Naive thymus-derived CD4-positive, alpha-beta T cell (primary cell): ENCODE results near the gene MLNR. TPM values are rescaled to one million over a fixed set of nuclear protein-coding genes. Genes with fewer than 3 reads are reported as not detected.
A peak's percentile ranks its signal among the peaks of the same experiment; 100 is the strongest.

Source experiments
- ATAC-seq: fragments of 150-1000 bp; cut with Tn5 transposase; 2 replicates; pipeline ENCODE4 v1.10.0; 2021; ENCODE audit warnings: mild to moderate bottlenecking, moderate library complexity
- CTCF ChIA-PET: fragments of 350-600 bp; sonication (Branson Sonifier 250); formaldehyde crosslinking; loops from one replicate; lab custom pipeline; 2021; ENCODE audit warnings: antibody characterized with exemption; lab: Charles Lee
- POLR2A ChIA-PET: fragments of 350-600 bp; sonication (Branson Sonifier 250); formaldehyde crosslinking; loops from one replicate; lab custom pipeline; 2021; ENCODE audit warnings: antibody characterized with exemption, inconsistent platforms; lab: Charles Lee
- DNase-seq, 9 donors: peaks; one replicate each; pipeline versions ENCODE4 v3.0.0 to v3.0.0-alpha.2; 2020 to 2022; ENCODE audit warnings: mixed read lengths in 1 of 9
- H3K27ac ChIP-seq: one replicate; pipeline ENCODE4 v1.7.0; 2013; ENCODE audit warnings: mild to moderate bottlenecking, low read depth, low read length, moderate library complexity
- H3K27me3 ChIP-seq, 2 donors: one replicate each; pipeline ENCODE4 v1.7.0; 2013; ENCODE audit warnings: low read length in 2 of 2, mild to moderate bottlenecking in 2 of 2, moderate library complexity in 2 of 2; ENCODE audit not compliant: control insufficient read depth in 2 of 2, insufficient read depth in 2 of 2
- H3K36me3 ChIP-seq, 3 experiments: 1 replicate in 2 of 3; 2 replicates in 1 of 3; pipeline ENCODE4 v1.7.0; 2013; ENCODE audit warnings: low read length in 3 of 3, mild to moderate bottlenecking in 3 of 3, moderate library complexity in 1 of 3; ENCODE audit not compliant: insufficient read depth in 3 of 3, control insufficient read depth in 2 of 3
- H3K4me1 ChIP-seq, 2 donors: one replicate each; pipeline ENCODE4 v1.7.0; 2013; ENCODE audit warnings: low read length in 2 of 2, mild to moderate bottlenecking in 2 of 2, moderate library complexity in 1 of 2; ENCODE audit not compliant: control insufficient read depth in 2 of 2, insufficient read depth in 2 of 2
- H3K4me3 ChIP-seq: 2 replicates; pipeline ENCODE4 v1.7.0; 2013; ENCODE audit warnings: mild to moderate bottlenecking, low read length
- H3K9me3 ChIP-seq, 3 experiments: 1 replicate in 2 of 3; 2 replicates in 1 of 3; pipeline ENCODE4 v1.7.0; 2013; ENCODE audit warnings: low read length in 3 of 3; ENCODE audit not compliant: control insufficient read depth in 2 of 3
- H3K27ac Mint-ChIP-seq, 9 donors: one replicate each; pipeline ENCODE4 v1.8.0; 2020 to 2022; ENCODE audit warnings: mixed read lengths in 9 of 9, mild to moderate bottlenecking in 8 of 9, moderate library complexity in 5 of 9, inconsistent platforms in 2 of 9
- H3K27me3 Mint-ChIP-seq, 5 donors: one replicate each; pipeline ENCODE4 v1.8.0; 2021 to 2022; ENCODE audit warnings: mixed read lengths in 5 of 5, mild to moderate bottlenecking in 1 of 5
- H3K36me3 Mint-ChIP-seq, 5 donors: one replicate each; pipeline ENCODE4 v1.8.0; 2020 to 2022; ENCODE audit warnings: mixed read lengths in 5 of 5, mild to moderate bottlenecking in 3 of 5, inconsistent platforms in 1 of 5
- H3K4me1 Mint-ChIP-seq, 7 donors: one replicate each; pipeline ENCODE4 v1.8.0; 2020 to 2022; ENCODE audit warnings: mixed read lengths in 7 of 7, mild to moderate bottlenecking in 3 of 7, inconsistent platforms in 1 of 7
- H3K4me3 Mint-ChIP-seq, 10 donors: one replicate each; pipeline ENCODE4 v1.8.0; 2020 to 2022; ENCODE audit warnings: mild to moderate bottlenecking in 10 of 10, mixed read lengths in 10 of 10, moderate library complexity in 6 of 10, inconsistent platforms in 2 of 10
- H3K9me3 Mint-ChIP-seq, 11 donors: one replicate each; pipeline ENCODE4 v1.8.0; 2020 to 2022; ENCODE audit warnings: mixed read lengths in 11 of 11, mild to moderate bottlenecking in 4 of 11, inconsistent platforms in 1 of 11, moderate library complexity in 1 of 11
- intact Hi-C, 2 donors: fragments of 100-400 bp; cut with micrococcal nuclease; formaldehyde crosslinking; loops; one replicate each; pipeline ENCODE4 v1.15.1; 2023
- polyA plus RNA-seq, 2 donors: library from polyadenylated mRNA; unstranded; fragments of 300-500 nt; fragmentation: Illumina TruSeq; gene quantifications; one replicate each; pipeline ENCODE4 v1.2.3, GENCODE V29; 2021
- total RNA-seq, 6 experiments: library from RNA in 5 of 6; stranded (reverse) in 5 of 6; gene quantifications; 1 replicate in 5 of 6; 2 replicates in 1 of 6; pipeline ENCODE4 v1.2.3 and lab custom pipeline; 2021 to 2026

Gene MLNR
- total and polyA plus RNA-seq, 7 experiments from 2014 or later: not detected

DNA sequence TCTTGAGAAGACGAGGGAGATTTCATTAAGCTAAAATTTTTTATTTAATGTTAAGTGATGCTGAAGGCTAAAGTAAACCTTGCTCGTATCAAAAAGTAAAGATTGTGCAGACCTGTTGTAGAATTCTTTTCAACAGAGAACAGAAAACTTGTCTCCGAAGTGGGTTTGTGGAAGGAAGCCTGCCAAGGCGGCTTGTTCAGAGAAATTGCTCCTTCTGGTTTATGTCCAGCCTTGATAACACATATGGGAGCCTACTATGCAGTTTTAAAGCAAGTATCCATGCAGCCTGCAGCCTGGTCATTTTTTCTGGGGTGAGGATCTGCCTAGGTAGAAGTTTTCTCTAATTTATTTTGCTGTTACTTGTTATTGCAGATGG lies 1.4 kb downstream of the MLNR start:
- Mint-ChIP-seq H3K4me3 (peak overlapping the region; percentile 5 to 78 (median 62)), H3K27ac (no peak overlapping the region), H3K36me3 (peaks cover 4 to 11% (median 10%) of the 10 kb centered on the region in 5 donors), H3K4me1 (peaks cover 4 to 21% (median 7%) of the 10 kb centered on the region in 7 donors), H3K27me3 (peaks cover 50 to 79% (median 53%) of the 10 kb centered on the region in 5 donors), H3K9me3 (peaks cover 0 to 10% (median 0%) of the 10 kb centered on the region in 11 donors)
- ChIA-PET POLR2A (no interaction called here), CTCF (no interaction called here)
- Histone ChIP-seq H3K4me1 (peaks cover 0 to 2% of the 10 kb centered on the region in 2 donors), H3K27me3 (peaks cover 3 to 12% of the 10 kb centered on the region in 2 donors), H3K9me3 (no peaks in the 10 kb centered on the region), H3K27ac (no peak overlapping the region), H3K4me3 (no peak overlapping the region), H3K36me3 (no peaks in the 10 kb centered on the region)
- intact Hi-C loops: no loop called here
- no peak for DNase-seq
- ATAC-seq: no peak

DNA sequence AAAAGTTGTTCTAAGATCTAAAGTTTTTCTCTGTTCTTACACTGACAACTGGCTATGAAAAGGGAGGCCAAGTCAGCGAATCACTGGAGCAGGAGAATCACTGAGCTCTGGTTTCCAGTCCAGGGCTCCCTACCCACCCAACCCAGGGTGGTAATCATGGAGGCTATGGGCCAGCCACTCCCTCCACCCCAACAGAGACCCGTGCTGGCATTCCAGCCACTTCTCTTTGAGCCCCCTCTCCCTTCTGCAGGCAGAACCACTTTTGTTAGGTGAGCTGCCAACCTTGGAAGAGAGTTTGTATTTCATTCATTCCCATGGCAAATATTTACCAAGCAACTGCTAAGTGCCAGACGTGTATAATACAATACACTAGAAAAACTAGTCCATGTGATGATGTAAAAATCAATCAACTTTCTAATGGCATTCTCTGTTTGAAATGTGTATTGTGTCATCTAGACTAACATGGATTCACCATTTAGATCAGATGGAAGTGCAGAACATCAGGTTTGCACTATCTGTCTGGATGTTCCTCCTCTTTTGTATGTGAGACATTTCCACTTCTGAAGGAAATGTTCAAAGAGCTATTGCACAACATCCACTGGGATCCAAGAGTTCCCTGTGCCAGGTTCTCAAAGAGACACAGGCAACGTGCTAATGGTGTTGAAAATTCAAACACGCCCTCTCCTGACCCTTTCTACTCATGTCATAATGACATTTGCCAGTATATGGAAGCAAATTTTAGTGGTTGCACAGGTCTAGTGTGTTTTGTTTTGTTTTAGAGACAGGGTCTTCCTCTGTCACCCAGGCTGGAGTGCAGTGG lies 5.3 kb downstream of the MLNR start:
- no peak overlapping the region for H3K27ac Mint-ChIP-seq
- CTCF ChIA-PET: no interaction called here
- POLR2A ChIA-PET: no interaction called here

DNA sequence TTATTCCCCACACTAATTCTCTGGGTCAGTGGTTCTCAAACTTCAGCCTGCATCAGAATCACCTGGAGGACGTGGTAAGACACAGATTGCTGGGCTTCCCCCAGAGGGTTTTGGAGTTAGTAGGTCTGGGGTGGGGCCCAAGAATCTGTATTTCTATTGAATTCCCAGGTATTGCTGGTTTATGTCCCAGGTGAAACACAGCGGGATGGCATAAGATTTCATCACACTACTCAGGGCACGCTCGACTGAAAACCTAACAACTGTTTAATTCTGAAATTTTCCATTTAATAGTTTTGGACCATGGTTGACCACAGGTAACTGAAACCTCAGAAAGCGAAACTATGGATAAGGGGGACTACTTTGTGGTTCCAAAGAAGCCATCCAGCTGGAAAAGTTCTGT lies 6.5 kb downstream of the MLNR start:
- Histone ChIP-seq H3K4me1 (no peaks in the 10 kb centered on the region), H3K4me3 (no peak overlapping the region), H3K9me3 (no peaks in the 10 kb centered on the region), H3K36me3 (no peaks in the 10 kb centered on the region), H3K27ac (no peak overlapping the region), H3K27me3 (peaks cover 0 to 6% of the 10 kb centered on the region in 2 donors)
- Mint-ChIP-seq H3K36me3 (peaks cover 0 to 4% (median 0%) of the 10 kb centered on the region in 5 donors), H3K27ac (no peak overlapping the region), H3K27me3 (peaks cover 13 to 46% (median 16%) of the 10 kb centered on the region in 5 donors), H3K4me3 (no peak overlapping the region), H3K4me1 (peaks cover 0 to 4% (median 0%) of the 10 kb centered on the region in 7 donors), H3K9me3 (no peaks in the 10 kb centered on the region)
- POLR2A ChIA-PET: interaction anchor here (0.6 kb wide), 1 partner anchor 81 kb away, joined by 6 read pairs; no protein-coding TSS in a partner anchor
- DNase-seq (no peak), ATAC-seq (no peak)
- CTCF ChIA-PET: no interaction called here
- intact Hi-C loops: no loop called here

More for the DNA sequence above, 5.3 kb downstream of the MLNR start:
- peaks cover 20 to 53% (median 22%) of the 10 kb centered on the region in 5 donors for H3K27me3 Mint-ChIP-seq
- no peaks in the 10 kb centered on the region for H3K4me1 ChIP-seq
- no peak overlapping the region for H3K4me3 ChIP-seq
- H3K4me3 Mint-ChIP-seq: no peak overlapping the region
- peaks cover 2 to 9% (median 6%) of the 10 kb centered on the region in 7 donors for H3K4me1 Mint-ChIP-seq
- H3K9me3 Mint-ChIP-seq: no peaks in the 10 kb centered on the region
- no peak for DNase-seq
- intact Hi-C loops: no loop called here
- peaks cover 0 to 6% of the 10 kb centered on the region in 2 donors for H3K27me3 ChIP-seq
- H3K36me3 ChIP-seq: no peaks in the 10 kb centered on the region
- H3K27ac ChIP-seq: no peak overlapping the region
- ATAC-seq: no peak
- no peaks in the 10 kb centered on the region for H3K9me3 ChIP-seq
- H3K36me3 Mint-ChIP-seq: peaks cover 0 to 4% (median 0%) of the 10 kb centered on the region in 5 donors

DNA sequence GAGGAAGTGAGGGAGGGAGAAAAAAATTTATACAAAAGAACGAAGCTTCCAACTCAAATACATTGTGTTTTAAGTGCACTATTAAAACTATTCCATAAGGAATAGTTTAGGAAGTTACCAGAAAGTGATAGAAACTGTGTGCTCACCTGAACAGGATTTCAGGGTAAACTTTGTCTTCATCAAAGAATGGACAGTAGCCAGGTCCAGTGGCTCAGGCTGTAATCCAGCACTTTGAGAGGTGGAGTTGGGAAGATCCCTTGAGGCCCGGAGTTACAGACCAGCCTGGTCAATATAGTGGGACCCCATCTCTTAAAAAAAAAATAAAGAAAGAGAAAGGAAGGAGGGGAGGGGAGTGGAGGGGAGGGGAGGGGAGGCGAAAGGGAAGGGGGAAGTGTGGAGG lies 14.6 kb downstream of the MLNR start:
- H3K36me3 ChIP-seq: no peaks in the 10 kb centered on the region
- no peaks in the 10 kb centered on the region for H3K4me1 ChIP-seq
- no peaks in the 10 kb centered on the region for H3K4me1 Mint-ChIP-seq
- DNase-seq: no peak
- ChIA-PET CTCF (interaction anchor here (0.6 kb wide), 1 partner anchor 453 kb away, joined by 4 read pairs; no protein-coding TSS in a partner anchor), POLR2A (interaction anchor here (0.6 kb wide), 2 partner anchors 47 to 1054 kb away, joined by 3 to 4 read pairs; no protein-coding TSS in a partner anchor)
- no peaks in the 10 kb centered on the region for H3K27me3 ChIP-seq
- no peaks in the 10 kb centered on the region for H3K9me3 Mint-ChIP-seq
- intact Hi-C loops: no loop called here
- H3K27ac ChIP-seq: no peak overlapping the region
- H3K9me3 ChIP-seq: no peaks in the 10 kb centered on the region
- H3K27ac Mint-ChIP-seq: no peak overlapping the region
- H3K4me3 Mint-ChIP-seq: no peak overlapping the region
- H3K27me3 Mint-ChIP-seq: peaks cover 0 to 29% (median 7%) of the 10 kb centered on the region in 5 donors
- H3K36me3 Mint-ChIP-seq: peaks cover 0 to 4% (median 0%) of the 10 kb centered on the region in 5 donors
- H3K4me3 ChIP-seq: no peak overlapping the region
- no peak for ATAC-seq

DNA sequence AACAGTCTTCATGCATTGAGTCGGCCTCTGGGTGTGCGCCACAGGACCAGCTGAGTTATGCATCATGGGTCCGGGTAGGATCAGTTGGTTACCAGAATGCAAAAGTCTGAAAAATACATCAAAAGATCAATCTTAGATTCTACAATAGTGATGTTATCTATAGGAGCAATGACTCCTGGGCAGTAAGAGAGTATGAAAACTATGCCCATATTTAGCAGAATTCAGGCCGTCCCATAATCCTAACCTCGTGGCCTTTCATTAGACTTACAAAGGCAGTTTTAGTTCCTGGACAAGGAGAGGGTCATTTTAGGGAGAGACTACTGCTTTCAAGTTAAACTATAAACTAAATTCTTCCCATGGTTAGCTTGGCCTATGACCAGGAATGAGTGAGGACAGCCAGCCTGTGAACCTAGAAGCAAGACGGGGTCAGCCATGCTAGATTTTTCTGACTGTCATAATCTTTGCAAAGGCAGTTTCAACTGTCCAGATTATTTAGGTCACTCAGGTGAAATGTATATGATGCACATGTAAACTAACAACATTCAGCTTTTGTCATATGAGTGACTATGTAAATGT lies 15.8 kb downstream of the MLNR start:
- H3K36me3 Mint-ChIP-seq: peaks cover 0 to 4% (median 0%) of the 10 kb centered on the region in 5 donors
- Histone ChIP-seq H3K4me3 (no peak overlapping the region), H3K9me3 (no peaks in the 10 kb centered on the region), H3K27ac (no peak overlapping the region), H3K4me1 (no peaks in the 10 kb centered on the region), H3K36me3 (no peaks in the 10 kb centered on the region), H3K27me3 (no peaks in the 10 kb centered on the region)
- peaks cover 0 to 2% (median 0%) of the 10 kb centered on the region in 7 donors for H3K4me1 Mint-ChIP-seq
- no peak overlapping the region for H3K27ac Mint-ChIP-seq
- ChIA-PET CTCF (no interaction called here), POLR2A (interaction anchor here (0.6 kb wide), 2 partner anchors 9 to 208 kb away, joined by 3 read pairs; partner anchors contain the start of gene SETDB2)
- no peak for ATAC-seq
- H3K4me3 Mint-ChIP-seq: no peak overlapping the region
- H3K27me3 Mint-ChIP-seq: peaks cover 0 to 29% (median 7%) of the 10 kb centered on the region in 5 donors
- H3K9me3 Mint-ChIP-seq: no peaks in the 10 kb centered on the region
- no peak for DNase-seq
- intact Hi-C loops: no loop called here

DNA sequence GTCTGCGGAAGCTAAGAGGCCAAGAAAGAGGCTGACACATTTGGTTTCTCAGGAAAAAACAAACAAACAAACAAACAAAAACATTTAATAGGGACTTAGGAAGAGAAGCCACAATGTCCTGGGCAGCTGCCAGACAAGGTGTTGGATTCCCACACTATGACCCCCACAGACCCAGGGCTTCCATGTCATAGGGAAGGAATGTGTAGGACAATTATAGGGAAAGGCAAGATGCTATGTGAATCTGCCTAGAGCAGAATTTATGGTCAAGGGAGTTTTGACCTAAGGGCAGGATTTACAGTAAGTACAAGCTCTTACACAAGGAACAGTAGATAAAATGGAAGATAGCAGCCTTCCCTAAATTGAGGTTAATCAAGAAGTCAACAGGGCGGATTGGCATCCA lies 18.5 kb downstream of the MLNR start:
- Histone ChIP-seq H3K4me1 (no peaks in the 10 kb centered on the region), H3K36me3 (no peaks in the 10 kb centered on the region), H3K27me3 (no peaks in the 10 kb centered on the region), H3K9me3 (no peaks in the 10 kb centered on the region), H3K4me3 (no peak overlapping the region), H3K27ac (no peak overlapping the region)
- no peak overlapping the region for H3K4me3 Mint-ChIP-seq
- H3K36me3 Mint-ChIP-seq: no peaks in the 10 kb centered on the region
- ATAC-seq: no peak
- ChIA-PET CTCF (interaction anchor here (0.6 to 2.5 kb wide), 2 partner anchors 43 to 368 kb away, joined by 4 to 24 read pairs; no protein-coding TSS in a partner anchor), POLR2A (interaction anchor here (0.6 kb wide), 1 partner anchor 314 kb away, joined by 3 read pairs; no protein-coding TSS in a partner anchor)
- intact Hi-C loops: no loop called here
- H3K9me3 Mint-ChIP-seq: no peaks in the 10 kb centered on the region
- no peak overlapping the region for H3K27ac Mint-ChIP-seq
- peaks cover 0 to 2% (median 0%) of the 10 kb centered on the region in 7 donors for H3K4me1 Mint-ChIP-seq
- no peak for DNase-seq
- H3K27me3 Mint-ChIP-seq: peaks cover 0 to 33% (median 0%) of the 10 kb centered on the region in 5 donors
